K562 (cell line): ENCODE data around the gene PALM3.

Source experiments
- BCOR ChIP-seq: fragments of 450-650 bp; IDR thresholded peaks from 2 replicates; pipeline ENCODE4 v1.6.1; 2016
- BHLHE40 ChIP-seq: IDR thresholded peaks from 2 replicates; pipeline ENCODE4 v1.6.1; 2011; ENCODE audit warnings: low read length, improper control_type of control experiment
- BRD4 ChIP-seq: fragments of 200-600 bp; sonication (generic); IDR thresholded peaks from 2 replicates; pipeline ENCODE4 v1.6.1; 2017; ENCODE audit warnings: inconsistent platforms
- CTCF ChIP-seq, 3 experiments: IDR thresholded peaks in 2 of 3; conservative IDR thresholded peaks in 1 of 3; 2 replicates each; pipeline ENCODE4 v1.5.1; 2011 to 2012; ENCODE audit warnings: low read length in 3 of 3, mild to moderate bottlenecking in 3 of 3, control low read depth in 2 of 3, improper control_type of control experiment in 1 of 3, inconsistent platforms in 1 of 3, low read depth in 1 of 3, mixed read lengths in 1 of 3, moderate library complexity in 1 of 3; ENCODE audit not compliant: insufficient read depth in 2 of 3
- E2F1 ChIP-seq: sonication (generic); formaldehyde crosslinking; IDR thresholded peaks from 2 replicates; pipeline ENCODE4 v1.8.1; 2023; ENCODE audit warnings: mild to moderate bottlenecking, missing genetic modification reagents, moderate library complexity
- EZH2 ChIP-seq: IDR thresholded peaks from 2 replicates; pipeline ENCODE4 v1.6.1; 2012; ENCODE audit warnings: low read depth, mild to moderate bottlenecking, inconsistent platforms, low read length, borderline replicate concordance
- MXI1 ChIP-seq: IDR thresholded peaks from 2 replicates; pipeline ENCODE4 v1.6.1; 2011; ENCODE audit warnings: low read depth, mild to moderate bottlenecking, improper control_type of control experiment, low read length
- NFYB ChIP-seq: IDR thresholded peaks from 2 replicates; pipeline ENCODE4 v1.6.1; 2011; ENCODE audit warnings: mild to moderate bottlenecking, moderate library complexity; ENCODE audit not compliant: insufficient read length; ENCODE audit errors: extremely low read depth
- RERE ChIP-seq: sonication (generic); formaldehyde crosslinking; IDR thresholded peaks from 2 replicates; pipeline ENCODE4 v1.8.0; 2023; ENCODE audit warnings: missing genetic modification reagents, mild to moderate bottlenecking, borderline replicate concordance
- SMAD4 ChIP-seq: fragments of 250-450 bp; sonication (Bioruptor Pico); conservative IDR thresholded peaks from 2 replicates; pipeline ENCODE4 v1.8.0; 2021; ENCODE audit warnings: inconsistent platforms, mild to moderate bottlenecking, moderate library complexity
- SP1 ChIP-seq: sonication (generic); formaldehyde crosslinking; IDR thresholded peaks from 2 replicates; pipeline ENCODE4 v1.8.1; 2022; ENCODE audit warnings: mild to moderate bottlenecking, missing genetic modification reagents
- ZNF140 ChIP-seq: fragments of 250-450 bp; sonication (Bioruptor Pico); IDR thresholded peaks from 2 replicates; pipeline ENCODE4 v1.8.0; 2021; ENCODE audit warnings: moderate library complexity, mild to moderate bottlenecking, inconsistent platforms
- ZNF589 ChIP-seq: fragments of 200-800 bp; sonication (Bioruptor generic); IDR thresholded peaks from 2 replicates; pipeline ENCODE4 v1.6.1; 2016; ENCODE audit warnings: low read depth, missing genetic modification characterization, missing compliant biosample characterization

- no peak for TF ChIP-seq SP1
- TF ChIP-seq MXI1 = no peak
- no peak for TF ChIP-seq EZH2
- no peak for TF ChIP-seq ZNF589 (CRISPR knock-in tag)
- no peak for TF ChIP-seq ZNF140 (CRISPR knock-in tag)
- TF ChIP-seq SMAD4 (CRISPR knock-in tag) = no peak
- no peak for TF ChIP-seq NFYB
- TF ChIP-seq RERE (CRISPR knock-in tag) = no peak
- no peak for TF ChIP-seq BHLHE40
- peak; percentile 39; the same call in 1 of the 2 replicates for TF ChIP-seq BCOR
- no peak for TF ChIP-seq BRD4
- no peak for TF ChIP-seq E2F1 (CRISPR knock-in tag)
- no peak for TF ChIP-seq CTCF (IDR thresholded peaks at IDR 0.05 in 2 of 3, conservative IDR thresholded peaks at IDR 0.05 in 1 of 3; ENCODE audit: insufficient read depth in 2 of 3, low read depth in 1 of 3, low read length in 3 of 3)
Observed at GRCh38 chr19:14050512-14050911, 11.4 kb downstream of the PALM3 start.
